GM12874 (cell line): ENCODE data around the gene CDC42EP2.

Source experiments
- TF ChIP-seq, protein P1 (sequence below): IDR thresholded peaks from 2 replicates; pipeline ENCODE4 v1.5.1; 2011; ENCODE audit warnings: low read depth, mild to moderate bottlenecking, control low read depth, low read length, moderate library complexity; ENCODE audit not compliant: insufficient read depth

CDC42EP2 gene

DNA sequence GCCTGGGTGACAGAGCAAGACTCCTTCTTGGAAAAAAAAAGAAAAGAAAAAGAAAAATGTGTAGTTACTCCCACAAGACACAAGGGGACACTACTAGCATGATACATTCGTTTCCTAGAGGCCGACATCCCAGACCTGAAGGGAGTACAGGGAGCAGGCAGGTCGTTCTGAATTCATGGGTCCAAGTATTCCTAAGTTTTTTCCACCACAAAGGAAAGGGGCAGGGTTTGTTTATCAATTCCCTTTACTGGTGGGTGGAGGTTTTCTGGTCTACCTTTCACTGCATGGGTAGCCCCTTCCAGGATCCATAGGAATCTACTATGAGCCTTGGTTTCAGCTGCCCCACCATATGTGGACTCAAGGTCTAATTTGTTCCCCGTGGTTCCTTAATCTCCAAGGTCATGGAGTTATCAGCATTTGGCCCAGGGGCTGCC lies 51.7 kb downstream of the CDC42EP2 start:
- TF ChIP-seq, protein P1, sequence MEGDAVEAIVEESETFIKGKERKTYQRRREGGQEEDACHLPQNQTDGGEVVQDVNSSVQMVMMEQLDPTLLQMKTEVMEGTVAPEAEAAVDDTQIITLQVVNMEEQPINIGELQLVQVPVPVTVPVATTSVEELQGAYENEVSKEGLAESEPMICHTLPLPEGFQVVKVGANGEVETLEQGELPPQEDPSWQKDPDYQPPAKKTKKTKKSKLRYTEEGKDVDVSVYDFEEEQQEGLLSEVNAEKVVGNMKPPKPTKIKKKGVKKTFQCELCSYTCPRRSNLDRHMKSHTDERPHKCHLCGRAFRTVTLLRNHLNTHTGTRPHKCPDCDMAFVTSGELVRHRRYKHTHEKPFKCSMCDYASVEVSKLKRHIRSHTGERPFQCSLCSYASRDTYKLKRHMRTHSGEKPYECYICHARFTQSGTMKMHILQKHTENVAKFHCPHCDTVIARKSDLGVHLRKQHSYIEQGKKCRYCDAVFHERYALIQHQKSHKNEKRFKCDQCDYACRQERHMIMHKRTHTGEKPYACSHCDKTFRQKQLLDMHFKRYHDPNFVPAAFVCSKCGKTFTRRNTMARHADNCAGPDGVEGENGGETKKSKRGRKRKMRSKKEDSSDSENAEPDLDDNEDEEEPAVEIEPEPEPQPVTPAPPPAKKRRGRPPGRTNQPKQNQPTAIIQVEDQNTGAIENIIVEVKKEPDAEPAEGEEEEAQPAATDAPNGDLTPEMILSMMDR = peak; percentile 75

DNA sequence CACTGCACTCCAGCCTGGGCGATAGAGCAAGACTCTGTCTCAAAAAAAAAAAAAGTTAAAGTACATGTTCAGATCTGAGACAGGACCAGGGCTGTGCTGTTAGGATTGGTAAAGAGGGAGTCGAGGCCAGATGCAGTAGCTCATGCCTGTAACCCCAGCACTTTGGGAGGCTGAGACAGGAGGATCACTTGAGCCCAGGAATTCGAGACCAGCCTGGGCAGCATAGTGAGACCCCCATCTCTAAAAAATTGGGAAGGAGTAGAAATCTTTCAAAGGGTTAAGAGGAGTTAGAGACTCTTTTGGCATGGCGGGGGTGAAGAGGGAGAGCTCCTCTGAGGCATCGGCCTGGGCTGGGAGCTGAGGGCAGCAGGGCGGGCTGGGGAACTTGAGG lies 56.0 kb downstream of the CDC42EP2 start:
- TF ChIP-seq, protein P1 = no peak
